GM19468 (cell line): ENCODE measurements around the gene PRKCSH.
"Not testable (repeated sequence)": the region's sequence is repeated elsewhere in the genome, so short reads cannot be mapped to it uniquely, and the experiment has no call there.

Experiments used
- ATAC-seq: cut with Tn5 transposase; IDR thresholded peaks from one replicate; pipeline ENCODE4 v1.9.1; 2021; ENCODE audit warnings: mild to moderate bottlenecking, moderate library complexity, moderate number of reproducible peaks; ENCODE audit not compliant: unreplicated experiment; ENCODE audit errors: extremely low read depth

Gene PRKCSH

GRCh38 chr19:11464333-11465265, 29.2 kb downstream of the PRKCSH start:
- no peak for ATAC-seq

- ATAC-seq: no peak
Measured at GRCh38 chr19:11465600-11465999, 30.2 kb downstream of the PRKCSH start.

- ATAC-seq: not testable (repeated sequence)
Measured at GRCh38 chr19:11468266-11468845, 32.9 kb downstream of the PRKCSH start.

GRCh38 chr19:11473725-11474124, 38.3 kb downstream of the PRKCSH start:
- ATAC-seq: no peak

GRCh38 chr19:11475343-11475742, 39.9 kb downstream of the PRKCSH start:
- ATAC-seq: not testable (repeated sequence)

- ATAC-seq: no peak
Measured at GRCh38 chr19:11475861-11476260, 40.4 kb downstream of the PRKCSH start.

- ATAC-seq: no peak
Measured at GRCh38 chr19:11478167-11479089, 43.0 kb downstream of the PRKCSH start.

- ATAC-seq: no peak
Measured at GRCh38 chr19:11479090-11479897, 43.9 kb downstream of the PRKCSH start.

- no peak for ATAC-seq
Measured at GRCh38 chr19:11479898-11480714, 44.7 kb downstream of the PRKCSH start.

GRCh38 chr19:11480715-11481533, 45.5 kb downstream of the PRKCSH start, which contains the start of gene ELAVL3:
TSS of gene ELAVL3 (minus strand) at chr19:11481046. CDS start at chr19:11480608, 438 bp downstream.
- ATAC-seq: no peak

GRCh38 chr19:11481534-11482383, 46.3 kb downstream of the PRKCSH start:
- ATAC-seq: no peak

- ATAC-seq: peak; percentile 35
Measured at GRCh38 chr19:11482384-11483050, 47.1 kb downstream of the PRKCSH start.

- ATAC-seq: no peak
Measured at GRCh38 chr19:11483366-11484111, 48.1 kb downstream of the PRKCSH start.

- no peak for ATAC-seq
Measured at GRCh38 chr19:11485245-11485837, 49.9 kb downstream of the PRKCSH start.
